Measurements from ENCODE around the gene SEMA4D.

DNA sequence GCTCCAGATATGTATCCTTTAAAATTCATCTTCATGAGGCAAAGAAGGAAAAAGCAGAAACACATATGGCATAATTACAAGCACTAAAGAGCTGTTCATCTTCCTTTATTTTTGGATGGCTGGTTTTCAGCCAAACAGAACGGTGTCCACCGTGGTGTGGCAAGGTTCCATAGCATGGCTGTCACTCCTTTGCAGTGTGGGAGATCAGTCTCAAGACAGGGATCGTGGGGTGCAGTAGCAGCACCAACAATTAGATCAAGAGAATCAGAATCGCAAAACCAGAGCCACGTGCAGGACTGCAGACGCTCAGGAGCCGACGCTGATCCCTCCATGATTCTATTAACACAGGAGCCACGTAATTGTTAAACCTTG is 79.5 kb downstream of the SEMA4D start:
- TF ChIP-seq, protein P1, sequence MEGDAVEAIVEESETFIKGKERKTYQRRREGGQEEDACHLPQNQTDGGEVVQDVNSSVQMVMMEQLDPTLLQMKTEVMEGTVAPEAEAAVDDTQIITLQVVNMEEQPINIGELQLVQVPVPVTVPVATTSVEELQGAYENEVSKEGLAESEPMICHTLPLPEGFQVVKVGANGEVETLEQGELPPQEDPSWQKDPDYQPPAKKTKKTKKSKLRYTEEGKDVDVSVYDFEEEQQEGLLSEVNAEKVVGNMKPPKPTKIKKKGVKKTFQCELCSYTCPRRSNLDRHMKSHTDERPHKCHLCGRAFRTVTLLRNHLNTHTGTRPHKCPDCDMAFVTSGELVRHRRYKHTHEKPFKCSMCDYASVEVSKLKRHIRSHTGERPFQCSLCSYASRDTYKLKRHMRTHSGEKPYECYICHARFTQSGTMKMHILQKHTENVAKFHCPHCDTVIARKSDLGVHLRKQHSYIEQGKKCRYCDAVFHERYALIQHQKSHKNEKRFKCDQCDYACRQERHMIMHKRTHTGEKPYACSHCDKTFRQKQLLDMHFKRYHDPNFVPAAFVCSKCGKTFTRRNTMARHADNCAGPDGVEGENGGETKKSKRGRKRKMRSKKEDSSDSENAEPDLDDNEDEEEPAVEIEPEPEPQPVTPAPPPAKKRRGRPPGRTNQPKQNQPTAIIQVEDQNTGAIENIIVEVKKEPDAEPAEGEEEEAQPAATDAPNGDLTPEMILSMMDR (IDR thresholded peaks at IDR 0.05; ENCODE audit: low read depth, low read length) = no peak
- TF ChIP-seq EZH2phosphoT487 (IDR thresholded peaks at IDR 0.05; ENCODE audit: low read depth) = no peak
